ENCODE measurements around the gene CRCP.
"Not testable (repeated sequence)": the region's sequence is repeated elsewhere in the genome, so short reads cannot be mapped to it uniquely, and the experiment has no call there.

CRCP gene

DNA sequence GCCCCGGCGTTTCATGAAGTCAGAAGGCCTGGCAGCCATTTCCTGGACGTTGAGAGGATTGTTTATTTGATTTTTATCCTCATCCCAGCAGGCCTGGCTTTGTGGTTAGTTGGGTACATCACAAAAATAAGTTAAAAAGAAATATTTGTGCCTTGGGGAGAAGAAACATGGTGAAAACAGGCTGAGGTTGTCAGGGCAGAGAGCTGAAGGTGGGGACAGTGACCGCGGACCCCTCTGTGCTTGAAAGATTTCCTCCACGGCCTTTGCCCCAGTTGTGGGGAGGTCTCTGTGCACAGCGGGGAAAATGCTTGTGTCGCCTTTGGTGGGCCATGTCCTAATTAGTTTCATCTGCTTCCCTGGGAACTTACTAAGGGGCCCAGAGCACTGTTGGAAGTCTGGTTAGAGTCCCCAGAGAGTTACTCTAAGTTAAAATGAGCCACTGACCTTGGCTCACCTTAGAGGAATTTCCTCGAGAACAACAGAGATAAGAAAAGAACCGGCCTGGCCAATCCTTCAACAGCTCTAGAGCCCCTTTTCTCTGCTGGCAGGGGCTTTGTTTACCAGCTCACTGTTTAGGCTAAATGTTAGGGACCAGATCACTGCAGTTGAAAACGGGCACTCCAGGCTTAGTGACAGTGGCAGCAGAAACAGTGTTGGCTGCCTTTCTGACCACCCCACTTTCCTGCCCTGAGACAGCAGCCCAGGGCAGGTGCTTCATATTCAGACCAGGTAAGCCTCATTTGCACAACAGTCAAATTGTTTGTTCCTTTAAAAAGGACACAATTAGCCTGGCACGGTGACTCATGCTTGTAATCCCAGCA is 37.9 kb downstream of the CRCP start:
- no peak for DNase-seq (ENCODE audit: low read depth in 3 of 3, low spot score in 1 of 3)

GRCh38 chr7:66153691-66154090 is 39.0 kb downstream of the CRCP start:
- no peak for DNase-seq (ENCODE audit: low read depth in 3 of 3, low spot score in 1 of 3)

- DNase-seq (ENCODE audit: low read depth in 3 of 3, low spot score in 1 of 3) = not testable (repeated sequence)
Observed at GRCh38 chr7:66156035-66156434, 41.4 kb downstream of the CRCP start.

DNA sequence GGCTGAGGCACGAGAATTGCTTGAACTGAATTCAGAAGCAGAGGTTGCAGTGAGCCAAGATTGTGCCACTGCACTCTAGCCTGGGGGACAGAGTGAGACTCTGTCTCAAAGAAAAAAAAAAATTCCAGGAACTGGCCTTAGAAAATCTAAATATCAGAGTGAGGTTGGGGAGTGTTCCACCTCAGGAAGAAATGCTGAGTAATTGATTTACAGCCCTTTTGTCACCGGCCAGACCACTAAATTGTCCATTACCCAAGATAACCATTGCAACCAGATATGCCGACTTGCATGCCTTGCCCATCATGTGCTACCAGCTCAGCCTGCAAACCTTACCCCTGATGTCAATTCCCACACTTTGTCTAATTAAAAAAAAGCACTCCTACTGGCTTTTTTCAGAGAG is 42.4 kb downstream of the CRCP start:
- no peak for DNase-seq (ENCODE audit: low read depth in 3 of 3, low spot score in 1 of 3)

- DNase-seq (ENCODE audit: low read depth in 3 of 3, low spot score in 1 of 3) = no peak
Observed at GRCh38 chr7:66162622-66163021, 48.0 kb downstream of the CRCP start.

- DNase-seq (ENCODE audit: low read depth in 3 of 3, low spot score in 1 of 3) = no peak
Observed at GRCh38 chr7:66163186-66163610, 48.6 kb downstream of the CRCP start.

- DNase-seq (ENCODE audit: low read depth in 3 of 3, low spot score in 1 of 3) = no peak
Observed at GRCh38 chr7:66164356-66164755, 49.7 kb downstream of the CRCP start.

DNA sequence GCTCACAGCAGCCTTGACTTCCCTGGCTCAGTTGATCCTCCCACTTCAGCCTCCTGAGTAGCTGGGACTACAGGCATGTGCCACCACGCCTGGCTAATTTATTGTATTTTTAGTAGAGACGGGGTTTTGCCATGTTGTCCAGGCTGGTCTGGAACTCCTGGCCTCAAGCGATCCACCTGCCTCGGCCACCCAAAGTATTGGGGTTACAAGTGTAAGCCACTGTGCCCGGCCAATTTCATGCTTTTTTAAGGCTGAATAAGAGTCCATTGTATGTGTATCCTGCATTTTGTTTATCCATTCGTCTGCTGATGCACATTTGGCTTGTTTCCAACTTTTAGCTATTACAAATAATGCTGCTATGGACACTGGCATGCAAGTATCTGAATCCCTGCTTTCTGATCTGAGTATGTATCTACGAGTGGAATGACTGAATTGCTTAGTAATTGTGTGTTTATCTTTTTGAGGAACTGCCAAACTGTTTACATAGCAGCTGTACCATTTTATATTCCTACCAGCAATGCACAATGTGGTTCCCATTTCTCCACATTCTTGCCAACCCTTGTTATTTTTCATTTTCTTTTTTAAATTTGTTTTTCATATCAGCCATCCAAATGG is 53.2 kb downstream of the CRCP start:
- no peak for DNase-seq (ENCODE audit: low read depth in 3 of 3, low spot score in 1 of 3)

- DNase-seq (ENCODE audit: low read depth in 3 of 3, low spot score in 1 of 3) = no peak
Observed at GRCh38 chr7:66169616-66170015, 55.0 kb downstream of the CRCP start.

- DNase-seq (ENCODE audit: low read depth in 3 of 3, low spot score in 1 of 3) = no peak
Observed at GRCh38 chr7:66170309-66171231, 55.9 kb downstream of the CRCP start.

DNA sequence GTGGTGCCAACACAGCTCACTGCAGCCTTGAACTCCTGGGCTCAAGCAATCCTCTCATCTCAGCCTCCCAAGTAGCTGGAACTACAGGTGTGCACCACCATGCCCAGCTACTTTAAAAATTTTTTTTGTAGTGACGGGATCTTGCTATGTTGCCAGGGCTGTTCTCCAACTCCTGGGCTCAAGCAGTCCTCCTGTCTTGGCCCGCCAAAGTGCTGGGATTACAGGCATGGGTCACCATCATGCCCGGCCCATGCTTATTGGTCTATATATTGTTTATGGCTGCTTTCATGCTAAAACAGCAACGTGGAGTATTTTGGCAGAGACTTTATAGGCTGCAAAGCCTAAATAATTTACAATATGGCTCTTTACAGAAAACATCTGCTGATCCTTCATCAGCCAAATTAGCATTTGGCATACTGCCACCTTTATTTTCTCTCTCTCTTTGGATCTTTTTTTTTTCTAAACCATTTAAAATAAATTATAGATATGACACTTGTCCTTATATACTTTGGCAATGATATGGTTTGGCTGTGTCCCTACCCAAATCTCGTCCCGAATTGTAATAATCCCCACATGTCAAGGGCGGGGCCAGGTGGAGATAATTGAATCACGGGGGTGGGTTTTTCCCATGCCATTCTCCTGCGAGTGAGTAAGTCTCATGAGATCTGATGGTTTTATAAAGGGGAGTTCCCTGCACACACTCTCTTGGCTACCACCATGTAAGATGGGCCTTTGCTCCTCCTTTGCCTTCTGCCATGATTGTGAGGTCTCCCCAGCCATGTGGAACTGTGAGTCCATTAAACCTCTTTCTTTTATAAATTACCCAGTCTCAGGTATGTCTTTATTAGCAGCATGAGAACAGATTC is 58.1 kb downstream of the CRCP start:
- DNase-seq (ENCODE audit: low read depth in 3 of 3, low spot score in 1 of 3) = not testable (repeated sequence)

GRCh38 chr7:66173856-66174255 is 59.2 kb downstream of the CRCP start:
- DNase-seq (ENCODE audit: low read depth in 3 of 3, low spot score in 1 of 3) = no peak

GRCh38 chr7:66175006-66175405 is 60.4 kb downstream of the CRCP start:
- DNase-seq (ENCODE audit: low read depth in 3 of 3, low spot score in 1 of 3) = not testable (repeated sequence)

DNA sequence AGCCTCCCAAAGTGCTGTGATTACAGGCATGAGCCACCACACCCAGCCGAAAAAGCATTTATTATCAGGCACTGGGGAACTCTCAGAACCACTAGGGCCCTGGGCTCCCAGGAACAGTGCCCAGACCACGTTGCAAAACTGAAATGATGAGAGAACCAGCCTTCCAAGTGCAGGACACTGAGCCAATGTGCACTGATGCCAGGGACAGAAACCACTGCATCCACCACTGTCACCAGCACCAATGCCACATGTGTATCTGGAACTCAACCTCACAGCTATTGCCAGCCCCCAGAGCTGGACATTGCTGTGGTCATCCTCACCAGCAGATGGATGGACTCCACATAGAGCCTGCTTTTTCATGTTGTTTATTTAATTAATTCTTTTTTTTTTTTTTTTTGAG is 62.3 kb downstream of the CRCP start:
- DNase-seq (ENCODE audit: low read depth in 3 of 3, low spot score in 1 of 3) = no peak

DNA sequence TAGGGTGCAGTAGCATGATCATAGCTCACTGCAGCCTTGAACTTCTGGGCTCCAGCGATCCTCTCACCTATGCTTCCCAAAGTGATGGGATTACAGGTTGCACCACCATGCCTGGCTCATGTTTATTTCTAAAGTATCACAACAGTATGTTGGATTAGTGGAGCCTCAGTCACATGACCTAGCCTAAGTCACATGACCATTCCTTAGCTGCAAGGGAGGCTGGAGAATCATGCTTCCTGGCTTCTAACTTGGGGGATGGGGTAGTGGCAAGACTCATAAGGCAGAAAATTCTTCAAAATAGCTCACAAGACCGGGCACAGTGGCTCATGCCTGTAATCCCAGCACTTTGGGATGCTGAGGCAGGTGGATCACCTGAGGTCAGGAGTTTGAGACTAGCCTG is 63.6 kb downstream of the CRCP start:
- DNase-seq (ENCODE audit: low read depth in 3 of 3, low spot score in 1 of 3) = no peak

DNA sequence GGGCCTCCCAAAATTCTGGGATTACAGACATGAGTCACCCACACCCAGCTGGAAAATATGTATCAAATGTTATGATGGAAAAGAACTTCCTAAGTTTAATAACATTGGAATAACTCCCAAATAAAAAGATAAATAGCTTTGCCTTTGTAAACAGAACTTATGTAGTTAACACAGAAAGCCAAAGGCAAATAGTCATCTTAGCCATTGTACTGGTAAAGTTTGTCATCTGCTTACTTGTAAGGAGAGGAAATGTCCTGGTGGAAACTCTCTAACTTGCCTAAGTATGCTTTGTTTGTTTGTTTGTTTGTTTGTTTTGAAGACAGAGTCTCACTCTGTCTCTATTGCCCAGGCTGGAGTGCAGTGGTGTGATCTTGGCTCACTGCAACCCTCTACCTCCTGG is 66.7 kb downstream of the CRCP start:
- DNase-seq (ENCODE audit: low read depth in 3 of 3, low spot score in 1 of 3) = no peak

- no peak for DNase-seq (ENCODE audit: low read depth in 3 of 3, low spot score in 1 of 3)
Observed at GRCh38 chr7:66181845-66182244, 67.2 kb downstream of the CRCP start.

GRCh38 chr7:66182920-66183319 is 68.3 kb downstream of the CRCP start:
- no peak for DNase-seq (ENCODE audit: low read depth in 3 of 3, low spot score in 1 of 3)

- DNase-seq (ENCODE audit: low read depth in 3 of 3, low spot score in 1 of 3) = no peak
Observed at GRCh38 chr7:66183700-66184099, 69.1 kb downstream of the CRCP start.

DNA sequence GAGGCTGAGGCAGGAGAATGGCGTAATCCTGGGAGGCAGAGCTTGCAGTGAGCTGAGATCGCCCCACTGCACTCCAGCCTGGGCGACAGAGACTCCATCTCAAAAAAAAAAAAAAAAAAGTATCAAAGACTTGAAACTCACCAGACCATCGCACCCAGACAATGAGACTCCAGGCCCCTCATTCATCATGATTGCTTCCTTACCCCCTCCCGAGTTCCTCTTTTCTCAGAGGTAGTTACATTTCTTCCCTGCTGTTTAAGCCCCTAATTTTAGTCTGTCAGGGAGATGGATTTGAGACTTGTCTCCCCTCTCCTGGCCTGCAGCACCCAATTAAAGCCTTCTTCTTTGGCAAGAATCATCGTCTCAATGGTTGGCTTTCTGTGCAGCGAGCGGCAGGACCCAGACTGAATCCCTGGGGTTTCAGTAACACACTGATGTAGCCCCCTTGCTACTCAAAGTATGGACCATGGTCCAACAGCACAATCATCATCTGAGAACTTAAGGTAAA is 71.1 kb downstream of the CRCP start:
- DNase-seq (ENCODE audit: low read depth in 3 of 3, low spot score in 1 of 3) = no peak

DNA sequence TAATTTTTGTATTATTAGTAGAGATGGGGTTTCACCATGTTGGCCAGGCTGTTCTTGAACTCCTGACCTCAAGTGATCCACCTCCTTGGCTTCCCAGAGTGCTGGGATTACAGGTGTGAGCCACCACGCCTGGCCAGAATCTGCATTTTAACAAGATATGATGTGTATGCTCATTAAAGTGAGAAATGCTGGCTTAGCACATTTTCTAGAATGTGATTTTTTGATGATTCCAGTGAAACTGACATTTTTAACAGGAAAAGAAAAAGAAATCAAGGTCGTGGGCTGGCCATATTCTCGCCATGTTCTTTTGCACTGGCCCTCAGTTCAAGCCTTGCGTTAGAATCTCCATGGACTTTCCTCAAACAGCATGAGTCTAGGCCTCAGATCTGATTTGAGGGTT is 72.3 kb downstream of the CRCP start:
- no peak for DNase-seq (ENCODE audit: low read depth in 3 of 3, low spot score in 1 of 3)

Measured in stimulated activated CD4-positive, alpha-beta T cell treated with anti-CD3 and anti-CD28 coated beads, TNF-alpha, amount 100 ng/mL, for 1 hour (primary cell).